HL-60 (cell line): ENCODE measurements around the gene FBXL5.

ENCODE experiments used
- POLR2AphosphoS5 ChIP-seq: IDR thresholded peaks from 2 replicates; pipeline ENCODE4 v1.6.1; 2012; ENCODE audit warnings: low read depth
- SPI1 ChIP-seq: IDR thresholded peaks from 2 replicates; pipeline ENCODE4 v1.6.1; 2012; ENCODE audit warnings: low read depth, mild to moderate bottlenecking, borderline replicate concordance
- TF ChIP-seq, protein P1 (sequence below): IDR thresholded peaks from one replicate; pipeline ENCODE4 v1.5.1; 2011; ENCODE audit warnings: low read length, control low read depth, inconsistent platforms; ENCODE audit not compliant: insufficient read depth
- TF ChIP-seq, protein P2 (sequence below): IDR thresholded peaks from 2 replicates; pipeline ENCODE4 v1.6.1; 2012; ENCODE audit warnings: low read depth; ENCODE audit not compliant: insufficient replicate concordance

DNA sequence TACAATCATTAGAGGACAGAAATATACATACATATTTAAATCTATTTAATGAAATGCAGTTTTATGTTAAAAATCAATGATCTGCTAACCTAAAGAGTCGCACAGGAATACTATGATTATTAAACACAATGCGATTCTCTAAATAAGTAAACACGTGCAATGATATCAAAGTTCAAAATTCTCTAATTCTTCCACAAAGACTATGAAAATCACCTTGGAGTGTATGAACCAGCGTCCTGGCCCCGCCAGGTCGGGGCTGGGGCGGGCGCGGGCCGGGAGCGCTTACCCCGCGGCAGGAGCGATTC, 25.9 kb upstream of the FBXL5 start:
- TF ChIP-seq, protein P1, sequence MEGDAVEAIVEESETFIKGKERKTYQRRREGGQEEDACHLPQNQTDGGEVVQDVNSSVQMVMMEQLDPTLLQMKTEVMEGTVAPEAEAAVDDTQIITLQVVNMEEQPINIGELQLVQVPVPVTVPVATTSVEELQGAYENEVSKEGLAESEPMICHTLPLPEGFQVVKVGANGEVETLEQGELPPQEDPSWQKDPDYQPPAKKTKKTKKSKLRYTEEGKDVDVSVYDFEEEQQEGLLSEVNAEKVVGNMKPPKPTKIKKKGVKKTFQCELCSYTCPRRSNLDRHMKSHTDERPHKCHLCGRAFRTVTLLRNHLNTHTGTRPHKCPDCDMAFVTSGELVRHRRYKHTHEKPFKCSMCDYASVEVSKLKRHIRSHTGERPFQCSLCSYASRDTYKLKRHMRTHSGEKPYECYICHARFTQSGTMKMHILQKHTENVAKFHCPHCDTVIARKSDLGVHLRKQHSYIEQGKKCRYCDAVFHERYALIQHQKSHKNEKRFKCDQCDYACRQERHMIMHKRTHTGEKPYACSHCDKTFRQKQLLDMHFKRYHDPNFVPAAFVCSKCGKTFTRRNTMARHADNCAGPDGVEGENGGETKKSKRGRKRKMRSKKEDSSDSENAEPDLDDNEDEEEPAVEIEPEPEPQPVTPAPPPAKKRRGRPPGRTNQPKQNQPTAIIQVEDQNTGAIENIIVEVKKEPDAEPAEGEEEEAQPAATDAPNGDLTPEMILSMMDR: no peak
- TF ChIP-seq POLR2AphosphoS5 (no peak), SPI1 (no peak)
- TF ChIP-seq, protein P2, sequence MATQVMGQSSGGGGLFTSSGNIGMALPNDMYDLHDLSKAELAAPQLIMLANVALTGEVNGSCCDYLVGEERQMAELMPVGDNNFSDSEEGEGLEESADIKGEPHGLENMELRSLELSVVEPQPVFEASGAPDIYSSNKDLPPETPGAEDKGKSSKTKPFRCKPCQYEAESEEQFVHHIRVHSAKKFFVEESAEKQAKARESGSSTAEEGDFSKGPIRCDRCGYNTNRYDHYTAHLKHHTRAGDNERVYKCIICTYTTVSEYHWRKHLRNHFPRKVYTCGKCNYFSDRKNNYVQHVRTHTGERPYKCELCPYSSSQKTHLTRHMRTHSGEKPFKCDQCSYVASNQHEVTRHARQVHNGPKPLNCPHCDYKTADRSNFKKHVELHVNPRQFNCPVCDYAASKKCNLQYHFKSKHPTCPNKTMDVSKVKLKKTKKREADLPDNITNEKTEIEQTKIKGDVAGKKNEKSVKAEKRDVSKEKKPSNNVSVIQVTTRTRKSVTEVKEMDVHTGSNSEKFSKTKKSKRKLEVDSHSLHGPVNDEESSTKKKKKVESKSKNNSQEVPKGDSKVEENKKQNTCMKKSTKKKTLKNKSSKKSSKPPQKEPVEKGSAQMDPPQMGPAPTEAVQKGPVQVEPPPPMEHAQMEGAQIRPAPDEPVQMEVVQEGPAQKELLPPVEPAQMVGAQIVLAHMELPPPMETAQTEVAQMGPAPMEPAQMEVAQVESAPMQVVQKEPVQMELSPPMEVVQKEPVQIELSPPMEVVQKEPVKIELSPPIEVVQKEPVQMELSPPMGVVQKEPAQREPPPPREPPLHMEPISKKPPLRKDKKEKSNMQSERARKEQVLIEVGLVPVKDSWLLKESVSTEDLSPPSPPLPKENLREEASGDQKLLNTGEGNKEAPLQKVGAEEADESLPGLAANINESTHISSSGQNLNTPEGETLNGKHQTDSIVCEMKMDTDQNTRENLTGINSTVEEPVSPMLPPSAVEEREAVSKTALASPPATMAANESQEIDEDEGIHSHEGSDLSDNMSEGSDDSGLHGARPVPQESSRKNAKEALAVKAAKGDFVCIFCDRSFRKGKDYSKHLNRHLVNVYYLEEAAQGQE: no peak
